ENCODE results near the gene GSTO2.

Gene GSTO2

DNA sequence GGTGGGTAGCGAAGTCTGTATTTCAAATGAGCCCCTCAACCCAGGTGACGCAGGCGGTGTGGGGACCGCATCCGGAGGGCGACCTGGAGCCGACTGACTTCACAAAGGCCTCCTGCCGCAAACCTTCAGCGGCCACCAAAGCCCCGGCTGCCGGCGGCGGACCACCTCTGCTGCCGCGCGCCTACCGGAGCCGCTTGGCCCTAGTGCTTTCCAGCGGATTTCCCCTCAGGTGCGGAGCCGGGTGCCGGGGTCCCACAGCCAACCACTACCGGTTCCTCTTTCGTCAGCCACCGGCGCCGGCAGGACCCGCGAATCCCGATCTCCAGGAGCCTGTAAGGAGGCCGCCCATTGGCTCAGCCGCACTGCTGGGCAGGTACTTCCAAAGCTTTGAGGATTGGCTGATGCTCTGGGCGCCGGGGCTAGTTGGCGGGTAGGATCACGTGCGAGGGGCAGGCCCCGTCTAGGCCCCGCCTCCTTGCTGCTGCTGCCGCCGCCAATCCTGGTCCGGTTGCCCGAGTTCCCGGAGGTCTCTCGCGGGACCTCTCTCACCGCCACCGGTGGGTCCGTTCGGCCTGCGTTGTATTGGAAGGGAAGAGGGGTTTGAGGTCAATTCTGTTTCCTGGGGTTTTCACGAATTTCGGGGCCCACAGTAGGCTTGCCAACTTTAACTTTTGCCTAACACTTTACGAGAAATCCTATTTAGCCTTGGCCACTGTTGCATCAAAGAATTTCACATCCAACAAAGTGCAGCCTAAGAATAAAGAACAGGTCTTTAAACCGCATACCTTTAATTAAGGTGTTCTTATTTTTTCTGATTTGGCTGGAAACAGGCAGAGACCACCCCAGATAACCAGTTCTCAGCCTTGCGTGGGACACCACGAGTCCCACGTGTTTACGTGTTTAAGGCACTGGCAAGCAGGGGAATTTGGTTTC, at the start of gene GSTO2:
TSS of gene GSTO2 (plus strand) at position 472 of the 933 bp plus-strand sequence. CDS start 5,732 bp downstream, outside the sequence.
- H3K27ac ChIP-seq: peak within 1 kb of the TSS; percentile 72
- TF ChIP-seq, protein P1, sequence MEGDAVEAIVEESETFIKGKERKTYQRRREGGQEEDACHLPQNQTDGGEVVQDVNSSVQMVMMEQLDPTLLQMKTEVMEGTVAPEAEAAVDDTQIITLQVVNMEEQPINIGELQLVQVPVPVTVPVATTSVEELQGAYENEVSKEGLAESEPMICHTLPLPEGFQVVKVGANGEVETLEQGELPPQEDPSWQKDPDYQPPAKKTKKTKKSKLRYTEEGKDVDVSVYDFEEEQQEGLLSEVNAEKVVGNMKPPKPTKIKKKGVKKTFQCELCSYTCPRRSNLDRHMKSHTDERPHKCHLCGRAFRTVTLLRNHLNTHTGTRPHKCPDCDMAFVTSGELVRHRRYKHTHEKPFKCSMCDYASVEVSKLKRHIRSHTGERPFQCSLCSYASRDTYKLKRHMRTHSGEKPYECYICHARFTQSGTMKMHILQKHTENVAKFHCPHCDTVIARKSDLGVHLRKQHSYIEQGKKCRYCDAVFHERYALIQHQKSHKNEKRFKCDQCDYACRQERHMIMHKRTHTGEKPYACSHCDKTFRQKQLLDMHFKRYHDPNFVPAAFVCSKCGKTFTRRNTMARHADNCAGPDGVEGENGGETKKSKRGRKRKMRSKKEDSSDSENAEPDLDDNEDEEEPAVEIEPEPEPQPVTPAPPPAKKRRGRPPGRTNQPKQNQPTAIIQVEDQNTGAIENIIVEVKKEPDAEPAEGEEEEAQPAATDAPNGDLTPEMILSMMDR (conservative IDR thresholded peaks at IDR 0.05): no peak

GRCh38 chr10:104220522-104220921, 48.5 kb upstream of the GSTO2 start:
- TF ChIP-seq, protein P1 (conservative IDR thresholded peaks at IDR 0.05): no peak

GRCh38 chr10:104223304-104223703, 45.7 kb upstream of the GSTO2 start:
- no peak overlapping the region for H3K27ac ChIP-seq
- TF ChIP-seq, protein P1 (conservative IDR thresholded peaks at IDR 0.05): no peak

More at GRCh38 chr10:104220522-104220921, 48.5 kb upstream of the GSTO2 start:
- no peak overlapping the region for H3K27ac ChIP-seq

GRCh38 chr10:104230490-104230889, 38.5 kb upstream of the GSTO2 start:
- TF ChIP-seq, protein P1 (conservative IDR thresholded peaks at IDR 0.05): no peak
- no peak overlapping the region for H3K27ac ChIP-seq

DNA sequence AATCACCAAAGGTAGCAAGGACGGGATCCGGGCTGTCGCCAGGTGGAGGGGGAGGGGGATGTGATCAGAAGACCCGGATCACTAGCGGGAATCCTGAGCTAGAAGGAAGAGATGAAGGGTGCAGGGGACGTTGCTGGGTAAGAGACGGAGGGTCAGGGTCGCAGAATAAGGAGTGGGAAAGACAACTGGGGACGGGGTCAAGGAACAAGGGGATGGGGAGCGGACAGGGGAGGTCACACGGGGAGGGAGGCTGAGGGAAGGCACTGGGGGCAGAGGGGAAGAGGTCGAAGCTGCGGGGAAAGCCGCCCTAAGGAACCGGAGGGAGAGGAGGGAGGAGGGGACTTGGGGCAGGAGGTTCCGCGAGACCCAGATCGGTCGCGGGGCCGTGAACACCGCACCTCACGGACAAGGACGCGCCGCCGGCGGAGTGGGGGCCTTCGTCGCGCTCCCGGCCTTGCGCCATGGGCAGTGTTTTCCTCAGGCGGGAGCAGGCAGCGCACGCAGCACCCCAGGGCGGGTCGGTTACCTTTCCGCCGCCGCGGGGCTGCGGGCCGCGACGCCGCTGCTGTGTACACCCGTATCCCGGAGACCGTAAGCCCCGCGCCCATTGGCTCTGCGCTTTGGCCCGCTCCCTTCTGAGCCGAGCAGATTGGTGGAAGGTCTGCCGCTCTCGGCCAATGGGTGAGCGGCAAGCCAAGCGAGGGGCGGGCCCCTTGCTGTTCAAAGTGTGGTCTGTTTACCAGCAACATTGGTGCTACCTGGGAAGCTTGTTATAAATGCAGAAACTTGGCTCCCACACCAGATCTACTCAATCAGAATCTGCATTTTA, 37.0 kb upstream of the GSTO2 start, which contains the start of gene CFAP43:
TSS of gene CFAP43 (minus strand) at position 581 of the 829 bp plus-strand sequence. CDS start at position 463, 118 bp downstream.
- H3K27ac ChIP-seq: peak within 1 kb of the TSS; percentile 35; the same call in 1 of the 2 replicates
- TF ChIP-seq, protein P1 (conservative IDR thresholded peaks at IDR 0.05): no peak

DNA sequence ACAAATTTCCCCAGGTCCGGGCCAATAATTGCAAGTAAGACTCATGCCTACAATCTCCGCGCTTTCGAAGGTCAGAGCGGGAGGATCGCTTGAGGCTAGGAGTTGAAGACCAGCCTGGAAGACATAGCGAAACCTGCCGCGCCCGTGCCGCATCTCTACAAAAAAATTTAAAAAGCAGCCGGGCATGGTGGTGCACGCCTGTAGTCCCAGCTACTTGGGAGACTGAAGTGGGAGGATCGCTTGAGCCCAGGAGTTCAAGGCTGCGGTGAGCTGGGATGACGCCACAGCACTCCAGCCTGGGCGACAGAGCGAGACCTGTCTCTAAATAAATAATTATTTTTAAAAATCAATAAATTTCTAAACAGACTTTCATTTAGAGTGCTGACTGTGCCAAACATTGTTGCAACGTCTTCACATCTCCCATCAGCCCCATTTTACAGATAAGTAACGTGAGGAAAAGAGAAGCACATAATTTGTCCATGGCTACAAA, 36.3 kb upstream of the GSTO2 start:
- no peak overlapping the region; the same call in 1 of the 2 replicates for H3K27ac ChIP-seq
- TF ChIP-seq, protein P1 (conservative IDR thresholded peaks at IDR 0.05): no peak

Data from VCaP (cell line).